ENCODE measurements around the gene RTN4RL1. TPM values are rescaled to one million over a fixed set of nuclear protein-coding genes. Genes with fewer than 3 reads are reported as not detected.

The RTN4RL1 gene
- total RNA-seq, 1 donor = 0.27 TPM

GRCh38 chr17:1963250-1963649 is 61.9 kb downstream of the RTN4RL1 start:
- H3K4me3 ChIP-seq (ENCODE audit: low read depth, low read length) = no peak overlapping the region
- no peak for DNase-seq (ENCODE audit: low read depth)
- no peak for TF ChIP-seq CTCF (IDR thresholded peaks at IDR 0.05; ENCODE audit: insufficient read depth, low read length)

GRCh38 chr17:1961189-1961588 is 63.9 kb downstream of the RTN4RL1 start:
- no peak for TF ChIP-seq CTCF (IDR thresholded peaks at IDR 0.05; ENCODE audit: insufficient read depth, low read length)
- no peak overlapping the region for H3K4me3 ChIP-seq (ENCODE audit: low read depth, low read length)
- no peak for DNase-seq (ENCODE audit: low read depth)

DNA sequence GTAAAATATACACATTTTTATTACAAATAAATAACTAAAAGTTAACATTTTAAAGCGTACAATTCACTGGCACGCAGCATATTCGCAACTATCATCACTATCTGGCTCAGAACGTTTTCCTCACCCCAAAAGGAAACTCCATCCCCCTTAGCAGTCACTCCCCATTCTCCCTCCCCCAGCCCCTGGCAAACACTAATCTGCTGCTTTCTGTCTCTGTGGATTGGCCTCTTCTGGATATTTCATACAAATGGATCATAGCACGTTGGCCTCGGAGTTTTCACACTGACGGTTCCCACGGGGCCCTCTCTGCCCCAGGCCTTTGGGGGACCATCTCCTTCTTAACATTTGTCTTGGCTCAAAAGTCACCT is 64.6 kb downstream of the RTN4RL1 start:
- no peak for TF ChIP-seq CTCF (IDR thresholded peaks at IDR 0.05; ENCODE audit: insufficient read depth, low read length)
- no peak for DNase-seq (ENCODE audit: low read depth)
- H3K4me3 ChIP-seq (ENCODE audit: low read depth, low read length) = no peak overlapping the region

DNA sequence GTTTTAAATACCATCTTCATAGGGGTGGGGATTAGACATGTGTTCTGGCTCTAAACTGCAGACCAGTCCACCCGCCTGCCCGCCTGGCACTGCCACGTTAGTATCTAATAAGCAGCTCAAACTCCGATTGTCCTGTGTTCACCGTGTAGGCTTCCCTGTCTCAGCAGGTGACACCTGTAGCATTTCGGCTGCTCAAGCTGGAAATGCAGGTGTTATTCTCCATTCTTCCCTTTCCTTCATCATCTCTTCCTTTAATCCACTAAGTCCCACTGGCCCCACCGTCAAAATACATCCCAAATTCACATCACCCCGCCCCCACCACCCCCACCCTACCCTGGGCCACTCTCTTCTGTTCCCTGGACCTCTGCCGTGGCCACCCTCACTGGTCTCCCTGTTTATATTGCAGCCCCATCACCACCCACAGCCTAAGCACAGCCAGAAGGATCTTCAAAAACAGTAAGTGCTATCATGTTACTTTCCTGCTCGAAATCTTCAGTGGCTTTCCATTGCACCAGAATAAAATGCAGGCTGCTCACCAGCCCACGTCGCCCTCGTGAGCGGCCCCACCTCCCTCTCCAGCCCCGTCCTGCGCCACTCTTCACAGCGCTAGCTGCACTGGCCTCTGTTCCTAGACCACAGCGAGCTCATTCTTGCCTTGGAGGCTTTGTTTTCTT is 65.1 kb downstream of the RTN4RL1 start:
- TF ChIP-seq CTCF (IDR thresholded peaks at IDR 0.05; ENCODE audit: insufficient read depth, low read length) = no peak
- H3K4me3 ChIP-seq (ENCODE audit: low read depth, low read length) = no peak overlapping the region
- peak; percentile 42 for DNase-seq (ENCODE audit: low read depth)

GRCh38 chr17:1958134-1958881 is 66.8 kb downstream of the RTN4RL1 start:
- no peak for TF ChIP-seq CTCF (IDR thresholded peaks at IDR 0.05; ENCODE audit: insufficient read depth, low read length)
- no peak overlapping the region for H3K4me3 ChIP-seq (ENCODE audit: low read depth, low read length)
- DNase-seq (ENCODE audit: low read depth) = peak; percentile 32

- TF ChIP-seq CTCF (IDR thresholded peaks at IDR 0.05; ENCODE audit: insufficient read depth, low read length) = no peak
- DNase-seq (ENCODE audit: low read depth) = no peak
- no peak overlapping the region for H3K4me3 ChIP-seq (ENCODE audit: low read depth, low read length)
These were observed 68.1 kb downstream of the RTN4RL1 start for GRCh38 chr17:1957037-1957436.

All from fibroblast of the aortic adventitia (primary cell).